ENCODE results near the gene TNFRSF1A.

Gene TNFRSF1A

GRCh38 chr12:6341417-6342139 lies at the start of gene TNFRSF1A:
Gene TNFRSF1A (minus strand): TSS chr12:6342076. CDS start chr12:6341814, 262 bp downstream.
- DNase-seq = no peak

- no peak for DNase-seq
Measured at GRCh38 chr12:6391013-6391412, 49.1 kb upstream of the TNFRSF1A start.

GRCh38 chr12:6390084-6390799 lies 48.4 kb upstream of the TNFRSF1A start:
- DNase-seq = no peak

- no peak for DNase-seq
Measured at GRCh38 chr12:6387541-6387940, 45.7 kb upstream of the TNFRSF1A start.

GRCh38 chr12:6386491-6386890 lies 44.6 kb upstream of the TNFRSF1A start:
- no peak for DNase-seq

- no peak for DNase-seq
Measured at GRCh38 chr12:6386038-6386437, 44.2 kb upstream of the TNFRSF1A start.

GRCh38 chr12:6384499-6385436 lies 42.9 kb upstream of the TNFRSF1A start:
- DNase-seq = no peak

GRCh38 chr12:6383572-6384498 lies 42.0 kb upstream of the TNFRSF1A start, which contains the start of gene LTBR:
Gene LTBR (plus strand): TSS chr12:6384162. CDS start chr12:6384359, 197 bp downstream.
- DNase-seq = no peak

GRCh38 chr12:6382982-6383381 lies 41.1 kb upstream of the TNFRSF1A start:
- no peak for DNase-seq

- no peak for DNase-seq
Measured at GRCh38 chr12:6382371-6382770, 40.5 kb upstream of the TNFRSF1A start.

- no peak for DNase-seq
Measured at GRCh38 chr12:6380141-6381121, 38.6 kb upstream of the TNFRSF1A start.

GRCh38 chr12:6378709-6379472 lies 37.0 kb upstream of the TNFRSF1A start:
- no peak for DNase-seq

GRCh38 chr12:6377667-6377994 lies 35.8 kb upstream of the TNFRSF1A start:
- no peak for DNase-seq

- no peak for DNase-seq
Measured at GRCh38 chr12:6376870-6377666, 35.2 kb upstream of the TNFRSF1A start.

GRCh38 chr12:6376079-6376869 lies 34.4 kb upstream of the TNFRSF1A start:
- DNase-seq = peak in 2 of 3 experiments; percentile 28 to 51

- DNase-seq = peak; percentile 74 to 85 (median 82)
Measured at GRCh38 chr12:6375269-6376078, 33.6 kb upstream of the TNFRSF1A start, which contains the start of gene SCNN1A. Gene SCNN1A (minus strand): TSS chr12:6375563. CDS start chr12:6374783, 780 bp downstream.

GRCh38 chr12:6374786-6375160 lies 32.9 kb upstream of the TNFRSF1A start:
- DNase-seq = peak in 1 of 3 experiments; percentile 46

Data from NCI-H1417 (cell line).